Measurements from ENCODE around the gene MEG3.

The MEG3 gene

DNA sequence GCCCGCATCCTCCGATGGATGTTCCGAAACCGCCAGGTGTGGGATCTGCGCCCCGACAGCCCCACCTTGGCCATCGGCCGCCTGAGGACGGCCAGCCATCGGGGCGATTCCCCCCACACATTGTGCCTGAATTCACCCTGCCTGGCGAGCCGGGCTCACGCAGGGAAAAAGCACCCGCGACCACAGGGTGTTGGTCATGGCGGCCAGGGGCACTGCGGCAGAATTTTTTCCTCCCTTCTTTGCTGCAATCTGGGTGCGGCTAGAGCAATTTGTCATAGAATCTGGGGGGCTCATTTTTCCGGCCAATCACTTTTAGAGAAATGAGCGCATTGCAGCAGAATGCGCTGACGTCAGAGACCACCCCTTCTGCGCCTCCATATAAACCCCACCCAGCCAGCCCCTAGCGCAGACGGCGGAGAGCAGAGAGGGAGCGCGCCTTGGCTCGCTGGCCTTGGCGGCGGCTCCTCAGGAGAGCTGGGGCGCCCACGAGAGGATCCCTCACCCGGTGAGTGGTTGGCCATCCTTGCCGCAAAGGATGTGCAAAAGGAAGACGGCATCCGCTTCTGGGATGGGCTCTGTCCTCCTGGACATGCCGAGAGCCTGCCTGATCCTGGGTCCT is at the start of gene MEG3:
Gene MEG3 (plus strand): TSS at position 406 of the 619 bp plus-strand sequence.
- DNase-seq (ENCODE audit: insufficient read length, low spot score) = no peak

DNA sequence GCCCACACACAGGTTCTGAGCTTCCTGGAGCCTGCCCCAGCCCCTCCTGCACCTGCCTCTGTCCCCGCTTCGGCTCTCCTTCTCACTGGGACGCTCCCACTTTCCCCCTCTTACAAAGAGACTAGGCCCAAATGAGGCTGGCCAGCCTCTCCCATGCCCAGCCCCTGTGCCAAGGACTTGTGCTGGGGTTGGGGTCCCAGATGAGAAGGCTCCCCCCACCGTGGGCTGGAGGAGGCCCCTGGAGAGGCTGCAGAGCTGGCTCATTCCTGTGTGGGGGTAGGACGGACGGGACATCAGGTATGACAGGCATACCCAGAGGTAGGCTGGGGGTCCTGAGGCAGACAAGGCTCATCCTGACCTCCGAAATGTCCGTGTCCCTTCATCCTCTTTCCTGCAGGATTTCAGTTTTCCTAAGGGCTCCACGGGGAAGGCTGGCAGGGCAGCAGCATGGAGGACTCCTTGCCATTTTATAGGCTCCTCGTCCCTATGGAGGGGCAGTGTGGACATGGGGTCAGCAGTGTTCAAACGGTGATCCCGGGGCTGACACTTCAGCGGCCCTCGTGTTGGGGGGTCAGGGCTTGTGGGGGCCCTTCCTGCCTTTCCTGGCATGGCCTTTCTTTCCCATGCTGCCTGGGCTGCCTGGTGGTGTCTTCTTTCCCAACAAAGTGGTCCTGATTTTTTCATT is 49.1 kb upstream of the MEG3 start:
- FAIRE-seq = no peak
- TF ChIP-seq, protein P1, sequence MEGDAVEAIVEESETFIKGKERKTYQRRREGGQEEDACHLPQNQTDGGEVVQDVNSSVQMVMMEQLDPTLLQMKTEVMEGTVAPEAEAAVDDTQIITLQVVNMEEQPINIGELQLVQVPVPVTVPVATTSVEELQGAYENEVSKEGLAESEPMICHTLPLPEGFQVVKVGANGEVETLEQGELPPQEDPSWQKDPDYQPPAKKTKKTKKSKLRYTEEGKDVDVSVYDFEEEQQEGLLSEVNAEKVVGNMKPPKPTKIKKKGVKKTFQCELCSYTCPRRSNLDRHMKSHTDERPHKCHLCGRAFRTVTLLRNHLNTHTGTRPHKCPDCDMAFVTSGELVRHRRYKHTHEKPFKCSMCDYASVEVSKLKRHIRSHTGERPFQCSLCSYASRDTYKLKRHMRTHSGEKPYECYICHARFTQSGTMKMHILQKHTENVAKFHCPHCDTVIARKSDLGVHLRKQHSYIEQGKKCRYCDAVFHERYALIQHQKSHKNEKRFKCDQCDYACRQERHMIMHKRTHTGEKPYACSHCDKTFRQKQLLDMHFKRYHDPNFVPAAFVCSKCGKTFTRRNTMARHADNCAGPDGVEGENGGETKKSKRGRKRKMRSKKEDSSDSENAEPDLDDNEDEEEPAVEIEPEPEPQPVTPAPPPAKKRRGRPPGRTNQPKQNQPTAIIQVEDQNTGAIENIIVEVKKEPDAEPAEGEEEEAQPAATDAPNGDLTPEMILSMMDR (IDR thresholded peaks at IDR 0.05; ENCODE audit: insufficient read depth, missing control alignments) = no peak
- no peak for DNase-seq (ENCODE audit: insufficient read length, low spot score)

More for the DNA sequence above, at the start of gene MEG3:
- TF ChIP-seq, protein P1 (IDR thresholded peaks at IDR 0.05; ENCODE audit: insufficient read depth, missing control alignments) = no peak
- FAIRE-seq = no peak

DNA sequence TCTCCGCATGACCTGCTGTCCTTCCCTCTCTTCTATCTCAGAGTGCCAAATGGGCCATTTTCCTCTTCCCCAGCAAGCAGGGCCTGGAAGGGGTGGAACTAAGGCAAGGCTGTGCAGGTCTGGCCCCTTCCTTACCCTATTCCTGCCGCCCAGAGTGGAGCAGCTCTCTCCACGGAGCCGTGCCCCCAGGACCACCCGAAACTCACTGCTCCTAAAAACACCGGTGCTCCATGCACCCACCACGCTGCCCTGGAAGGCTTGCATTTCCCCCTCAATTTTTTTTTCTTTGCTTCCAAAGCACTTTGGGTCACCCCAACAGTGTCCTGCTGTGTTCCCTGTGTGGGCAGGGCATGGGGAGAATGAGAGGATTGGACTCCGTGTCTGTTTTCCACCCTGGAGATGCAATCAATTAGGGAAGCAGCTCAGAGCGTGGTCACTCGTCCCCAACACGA is 48.5 kb upstream of the MEG3 start:
- FAIRE-seq (no peak), DNase-seq (ENCODE audit: insufficient read length, low spot score) (no peak)
- TF ChIP-seq, protein P1 (IDR thresholded peaks at IDR 0.05; ENCODE audit: insufficient read depth, missing control alignments) = no peak

DNA sequence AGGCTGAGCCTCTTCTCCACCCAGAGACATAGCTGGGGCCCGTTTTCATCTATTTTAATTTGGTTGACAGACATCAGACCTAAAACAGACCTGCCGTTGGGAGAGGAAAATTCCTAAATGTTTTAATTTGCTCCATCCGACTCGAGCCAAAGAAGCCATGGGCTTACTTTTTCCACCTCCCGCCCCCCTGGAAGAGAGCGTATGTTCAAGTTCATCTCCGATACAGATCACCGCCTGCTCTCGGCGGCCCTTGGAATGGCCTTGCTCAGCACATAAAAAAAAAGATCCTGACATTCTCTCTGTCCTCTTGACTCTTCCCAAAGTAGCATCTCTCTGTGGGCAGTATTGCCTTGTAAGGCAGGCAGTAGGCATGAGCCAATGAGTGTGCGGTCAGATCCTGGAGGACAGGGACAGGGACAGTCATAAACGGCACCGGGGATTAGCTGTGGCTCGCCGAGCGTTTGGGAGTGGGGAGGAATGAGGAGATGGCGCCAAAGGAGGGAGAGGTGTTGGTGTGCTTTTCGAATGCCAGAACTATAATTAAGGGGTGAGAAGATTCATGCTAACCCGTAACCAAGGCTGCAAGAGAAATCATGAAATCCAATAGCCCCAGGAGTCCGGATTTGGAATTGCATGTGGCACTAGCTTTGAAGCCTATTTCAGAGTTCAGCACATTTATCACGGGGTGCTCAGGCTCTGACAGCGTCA is 47.9 kb upstream of the MEG3 start:
- DNase-seq (ENCODE audit: insufficient read length, low spot score) (peak; percentile 6), FAIRE-seq (no peak)
- TF ChIP-seq, protein P1 (IDR thresholded peaks at IDR 0.05; ENCODE audit: insufficient read depth, missing control alignments) = no peak

DNA sequence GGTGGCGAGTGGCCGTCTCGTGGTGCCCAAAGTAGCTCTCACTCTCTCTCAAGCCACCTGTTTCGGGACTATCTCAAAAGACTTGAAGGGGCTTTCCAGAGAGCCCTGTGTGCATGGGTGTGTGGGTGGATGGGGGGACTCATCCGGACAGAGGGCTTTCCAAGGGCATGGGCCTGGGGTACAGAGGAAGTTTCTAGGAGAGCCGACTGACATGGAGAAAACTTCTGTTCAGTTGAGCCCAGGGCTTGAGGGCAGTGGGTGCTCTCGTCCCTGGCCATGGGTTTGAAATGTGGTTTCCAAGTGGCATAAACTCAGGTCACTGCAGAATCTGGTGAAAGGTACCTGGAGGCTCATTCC is 47.4 kb upstream of the MEG3 start:
- TF ChIP-seq, protein P1 (IDR thresholded peaks at IDR 0.05; ENCODE audit: insufficient read depth, missing control alignments) = no peak
- no peak for DNase-seq (ENCODE audit: insufficient read length, low spot score)
- no peak for FAIRE-seq

DNA sequence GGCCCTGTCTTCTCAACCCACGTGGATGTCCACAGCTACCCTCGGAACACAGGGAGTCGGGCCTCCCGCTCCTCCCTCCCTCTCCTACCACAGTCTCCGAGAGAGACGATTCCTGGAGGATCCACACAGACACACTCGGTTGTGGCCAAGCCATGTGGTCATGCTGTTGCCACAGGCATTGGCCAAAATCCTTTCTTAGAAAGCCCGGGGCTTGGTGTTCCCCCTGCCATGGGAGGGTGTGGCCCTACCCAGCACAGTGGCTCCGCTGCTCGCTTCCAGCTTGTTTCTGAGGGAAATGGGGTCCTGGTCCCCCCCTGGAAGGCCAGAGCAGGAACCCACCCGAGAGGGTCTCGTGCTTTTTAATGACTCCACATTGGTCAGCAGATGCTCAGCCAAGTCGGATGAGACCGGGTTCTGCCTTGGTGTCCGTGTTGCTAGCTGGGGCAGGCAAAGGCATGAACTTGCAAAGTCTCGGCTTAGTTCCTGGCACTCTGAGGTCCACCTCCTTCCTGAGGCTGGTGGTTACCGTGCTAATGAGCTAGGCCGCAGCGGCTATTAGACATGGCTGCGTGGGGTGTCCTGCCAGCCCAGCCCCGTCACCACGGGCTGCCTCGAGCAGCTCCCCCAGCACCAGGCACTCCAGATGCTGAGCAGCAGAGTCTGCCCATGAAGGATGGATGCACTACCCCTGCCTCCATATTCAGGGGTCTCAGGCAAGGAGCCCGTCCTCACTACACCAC is 46.8 kb upstream of the MEG3 start:
- DNase-seq (ENCODE audit: insufficient read length, low spot score) (peak; percentile 1), FAIRE-seq (no peak)
- TF ChIP-seq, protein P1 (IDR thresholded peaks at IDR 0.05; ENCODE audit: insufficient read depth, missing control alignments) = no peak

All from D721Med (cell line).